ENCODE measurements around the gene IL1F10.

Gene IL1F10, protein sequence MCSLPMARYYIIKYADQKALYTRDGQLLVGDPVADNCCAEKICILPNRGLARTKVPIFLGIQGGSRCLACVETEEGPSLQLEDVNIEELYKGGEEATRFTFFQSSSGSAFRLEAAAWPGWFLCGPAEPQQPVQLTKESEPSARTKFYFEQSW

DNA sequence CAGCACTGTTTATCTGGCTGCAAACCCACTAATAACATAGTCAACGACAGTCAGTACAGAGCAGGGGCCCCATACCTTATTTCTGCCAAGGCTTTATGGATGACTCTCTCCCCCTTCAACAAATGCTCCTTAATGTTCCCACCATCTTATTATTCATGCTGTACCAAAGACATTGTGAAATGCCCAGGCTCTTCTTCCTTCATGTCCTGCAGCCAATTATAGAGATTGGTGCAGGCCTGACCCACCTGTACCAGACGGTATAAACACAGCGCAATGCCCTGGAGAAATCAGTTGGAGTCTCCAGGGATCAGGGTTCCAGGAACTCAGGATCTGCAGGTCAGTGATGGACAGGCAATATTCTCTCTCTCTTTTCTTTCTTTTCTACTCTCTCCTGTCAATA is at the start of gene IL1F10:
Gene IL1F10, plus strand, starts transcription at position 290 of the 400 bp plus-strand sequence. CDS start 4,769 bp downstream, outside the sequence.
- no peak for DNase-seq

GRCh38 chr2:113018509-113018908 is 49.3 kb upstream of the IL1F10 start:
- DNase-seq = no peak

GRCh38 chr2:113021312-113021711 is 46.5 kb upstream of the IL1F10 start:
- DNase-seq = no peak

GRCh38 chr2:113024764-113025163 is 43.0 kb upstream of the IL1F10 start:
- no peak for DNase-seq

DNA sequence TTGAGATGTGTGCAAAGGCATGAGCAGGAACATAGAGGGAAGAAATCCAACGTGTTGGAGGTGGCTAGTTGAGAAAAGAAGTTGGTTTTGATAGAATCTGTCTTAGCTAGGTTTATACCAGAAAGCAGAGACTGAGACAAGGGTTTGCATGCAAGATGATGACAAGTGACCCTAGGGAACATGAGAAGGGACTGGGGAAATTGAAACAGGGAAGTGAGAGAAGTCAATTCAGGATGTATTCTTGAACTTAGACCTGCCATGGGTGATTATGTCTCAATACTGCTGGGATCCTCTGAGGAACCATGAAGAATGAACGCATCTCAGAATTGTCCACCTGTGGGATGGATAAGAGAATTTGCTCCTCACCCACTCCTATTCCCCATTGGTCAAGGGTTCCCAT is 42.0 kb upstream of the IL1F10 start:
- no peak for DNase-seq

- DNase-seq = no peak
Observed at GRCh38 chr2:113027691-113028090, 40.1 kb upstream of the IL1F10 start.

- no peak for DNase-seq
Observed at GRCh38 chr2:113028112-113028511, 39.7 kb upstream of the IL1F10 start.

GRCh38 chr2:113032737-113033136 is 35.0 kb upstream of the IL1F10 start:
- DNase-seq = no peak

DNA sequence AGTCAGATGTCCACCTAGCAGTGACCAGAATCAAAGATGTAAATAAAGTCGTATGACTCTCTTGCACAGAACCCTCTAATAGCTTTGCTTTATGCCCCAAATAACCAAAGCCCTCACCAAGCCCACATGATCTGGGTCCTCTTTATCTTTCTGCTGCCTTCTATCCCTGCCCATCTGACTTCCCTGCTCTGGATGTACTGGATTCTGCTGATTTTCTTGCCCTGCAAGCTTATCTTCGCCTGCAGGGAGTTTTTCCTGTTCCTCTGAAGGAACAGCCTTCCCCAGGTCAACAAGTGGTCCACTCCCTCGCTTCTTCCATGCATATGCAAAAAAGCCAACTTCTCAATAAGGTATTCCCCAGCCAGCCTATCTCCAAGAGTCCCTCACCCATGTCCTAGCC is 33.8 kb upstream of the IL1F10 start:
- DNase-seq = no peak

DNA sequence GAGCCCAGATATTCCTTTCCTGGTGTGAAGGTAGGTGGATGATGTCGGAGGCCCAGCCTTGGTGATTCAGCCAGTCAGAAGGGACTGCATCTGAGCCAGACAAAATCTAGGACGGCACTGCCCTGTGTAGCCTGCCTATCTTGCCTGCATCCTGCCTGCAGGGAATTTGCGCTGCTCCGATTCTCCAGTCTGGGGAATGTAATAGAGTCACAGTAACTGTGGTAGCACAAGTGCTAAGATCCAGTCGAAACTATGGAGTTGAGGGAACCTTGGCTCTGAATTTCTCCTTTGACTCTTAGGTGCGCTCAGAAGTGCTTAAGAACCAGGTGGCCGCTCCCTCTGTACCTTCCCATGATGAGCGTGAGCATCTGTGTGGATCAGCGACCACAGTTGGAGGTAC is 31.0 kb upstream of the IL1F10 start:
- no peak for DNase-seq

- no peak for DNase-seq
Observed at GRCh38 chr2:113038291-113038690, 29.5 kb upstream of the IL1F10 start.

DNA sequence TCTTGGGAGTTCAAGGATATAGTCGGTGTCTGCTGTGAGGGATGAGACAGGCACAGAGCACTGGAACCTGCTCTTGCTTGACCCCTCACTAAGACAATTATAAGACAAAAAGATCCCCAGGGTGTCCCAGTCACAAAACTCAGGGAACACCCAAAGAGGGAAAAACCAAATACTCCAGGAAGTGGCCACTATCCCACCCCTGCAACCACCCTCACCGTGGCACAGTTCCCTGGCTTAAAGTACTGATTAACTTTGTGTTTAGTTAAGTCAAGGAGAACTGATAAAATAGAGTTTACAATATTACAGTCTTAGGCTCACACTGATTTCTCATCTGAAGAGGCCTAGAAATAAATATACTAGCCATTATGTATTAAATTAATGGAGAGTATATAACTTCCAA is 28.6 kb upstream of the IL1F10 start:
- DNase-seq = no peak

DNA sequence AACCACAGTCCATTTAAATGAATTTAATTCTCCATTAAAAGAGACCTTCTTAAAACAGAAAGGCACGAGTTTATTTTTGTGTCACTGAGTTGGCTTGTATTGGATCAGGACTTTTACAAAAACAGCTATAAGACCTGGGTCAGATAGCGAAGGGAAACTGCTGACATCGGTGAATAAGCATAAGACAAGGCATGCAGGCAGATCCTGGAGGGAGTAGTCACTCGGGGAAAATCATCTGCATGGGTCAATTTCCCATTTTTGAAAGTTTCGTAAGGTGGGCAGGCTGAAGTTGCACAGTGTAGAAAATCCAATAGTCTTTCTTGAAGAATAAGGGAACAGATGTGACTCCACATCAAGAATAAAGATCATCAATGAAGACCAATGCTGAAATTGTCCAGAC is 28.1 kb upstream of the IL1F10 start:
- DNase-seq = no peak

GRCh38 chr2:113041871-113042270 is 25.9 kb upstream of the IL1F10 start:
- no peak for DNase-seq

GRCh38 chr2:113046465-113046864 is 21.3 kb upstream of the IL1F10 start:
- DNase-seq = no peak

GRCh38 chr2:113050921-113051895 is 16.6 kb upstream of the IL1F10 start:
- DNase-seq = no peak

- no peak for DNase-seq
Observed at GRCh38 chr2:113052396-113052917, 15.3 kb upstream of the IL1F10 start, which contains the start of gene IL36B. TSS of gene IL36B (minus strand) at chr2:113052867.

GRCh38 chr2:113053666-113054065 is 14.1 kb upstream of the IL1F10 start:
- DNase-seq = no peak

DNA sequence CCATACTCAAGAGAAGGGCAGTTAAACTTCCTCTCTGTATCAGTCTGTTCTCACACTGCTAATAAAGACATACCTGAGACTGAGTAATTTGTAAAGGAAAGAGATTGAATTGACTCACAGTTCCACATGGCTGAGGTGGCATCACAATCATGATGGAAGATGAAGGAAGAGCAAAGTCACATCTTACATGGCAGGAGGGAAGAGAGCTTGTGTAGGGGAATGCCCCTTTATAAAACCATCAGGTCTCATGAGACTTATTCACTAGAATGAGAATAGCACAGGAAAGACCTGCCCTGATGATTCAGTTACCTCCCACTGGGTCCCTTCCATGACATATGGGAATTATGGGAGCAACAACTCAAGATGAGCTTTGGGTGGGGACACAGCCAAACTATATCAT is 13.7 kb upstream of the IL1F10 start:
- DNase-seq = no peak

GRCh38 chr2:113056521-113056920 is 11.2 kb upstream of the IL1F10 start:
- DNase-seq = no peak

DNA sequence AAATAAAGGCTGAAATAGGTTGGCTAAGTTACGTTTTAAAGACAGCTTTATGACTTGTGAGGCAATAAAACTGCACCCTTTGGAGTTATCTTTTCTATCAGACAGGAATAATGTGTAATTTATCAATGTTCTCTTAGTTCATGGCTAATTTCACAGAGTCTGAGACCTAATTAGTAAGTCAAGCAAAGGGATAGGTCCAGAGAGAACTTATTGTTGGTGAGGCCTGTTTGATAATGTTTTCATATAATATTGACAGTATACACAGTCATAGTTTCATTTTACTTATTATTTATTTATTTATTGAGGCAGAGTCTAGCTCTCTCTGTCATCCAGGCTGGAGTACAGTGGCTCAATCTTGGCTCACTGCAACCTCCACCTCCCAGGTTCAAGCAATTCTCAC is 10.7 kb upstream of the IL1F10 start:
- DNase-seq = no peak

- no peak for DNase-seq
Observed at GRCh38 chr2:113058411-113058994, 9.3 kb upstream of the IL1F10 start.
